Adrenal gland (tissue), 5 donors: ENCODE results near the gene FGFBP2.

ENCODE experiments used
- CTCF ChIP-seq, 6 experiments: fragments of 450-650 bp in 4 of 6; fragments of 200-600 bp in 2 of 6; sonication (generic) in 1 of 6; IDR thresholded peaks; 1 replicate in 5 of 6; 2 replicates in 1 of 6; pipeline versions ENCODE4 v1.5.1 to v1.8.0; 2016 to 2021; ENCODE audit warnings: antibody characterized with exemption in 6 of 6, mild to moderate bottlenecking in 2 of 6, moderate library complexity in 1 of 6
- POLR2A ChIP-seq, 2 donors: fragments of 450-650 bp; IDR thresholded peaks; one replicate each; pipeline ENCODE4 v1.6.1; 2017; ENCODE audit warnings: antibody characterized with exemption in 2 of 2, mild to moderate bottlenecking in 2 of 2, moderate library complexity in 1 of 2
- donor health status: DM: no; HTN: no; CAD: no.

- TF ChIP-seq CTCF (IDR thresholded peaks at IDR 0.05) (no peak), POLR2A (IDR thresholded peaks at IDR 0.05) (no peak)
Measured at GRCh38 chr4:15913631-15913970, 49.4 kb downstream of the FGFBP2 start.
